K562 (cell line): ENCODE measurements around the gene PLD1. TPM values are rescaled to one million over a fixed set of nuclear protein-coding genes. Genes with fewer than 3 reads are reported as not detected.

Experiments
- ATAC-seq: fragments of 200-7000 bp; cut with Tn5 transposase; 3 replicates; pipeline ENCODE4 v1.9.1; 2020; ENCODE audit warnings: moderate library complexity
- BruUV-seq: library from RNA; stranded (reverse); fragments of 400-500 nt; replicated peaks from 2 replicates; lab custom pipeline; 2021; lab: Mats Ljungman, UMichigan
- CTCF ChIA-PET: fragments of 300-600 bp; formaldehyde crosslinking; extraction: SDS; loops from one replicate; lab custom pipeline; 2021; ENCODE audit warnings: low intra/inter-chr PET ratio; lab: Yijun Ruan, JAX
- POLR2A ChIA-PET: fragments of 300-600, 350-650 bp; sonication (Branson Sonifier 250); formaldehyde crosslinking; extraction: SDS; loops from one replicate; lab custom pipeline; 2021; ENCODE audit warnings: antibody characterized with exemption, inconsistent platforms; lab: Yijun Ruan, JAX
- DNase-seq, 4 experiments: peaks; one replicate each; pipeline versions ENCODE4 v3.0.0 to v3.0.0-alpha.2; 2011 to 2018; ENCODE audit warnings: low spot score in 3 of 4, mixed read lengths in 3 of 4; ENCODE audit errors: extremely low read depth in 1 of 4
- FAIRE-seq: peaks from 2 replicates; lab custom pipeline; 2011; peaks lifted over from hg19 to GRCh38; lab: Jason Lieb, UNC
- H2AFZ ChIP-seq: 2 replicates; pipeline ENCODE4 v1.6.0; 2011; ENCODE audit warnings: low read depth, low read length, control low read depth, inconsistent platforms
- H3K27ac ChIP-seq: fragments of 200-600 bp; 3 replicates; pipeline ENCODE4 v1.8.0; 2011; ENCODE audit warnings: low read depth, mild to moderate bottlenecking, control low read depth, inconsistent platforms, low read length, moderate library complexity, mixed read lengths; ENCODE audit errors: extremely low read depth
- H3K27me3 ChIP-seq, 2 experiments: fragments of 300-600 bp in 1 of 2; 2 replicates in 1 of 2; 3 replicates in 1 of 2; pipeline versions ENCODE4 v1.6.0 to v1.8.0; 2011; ENCODE audit warnings: inconsistent platforms in 2 of 2, low read length in 2 of 2, mild to moderate bottlenecking in 1 of 2, mixed read lengths in 1 of 2, moderate library complexity in 1 of 2; ENCODE audit not compliant: control insufficient read depth in 2 of 2, insufficient read depth in 2 of 2
- H3K36me3 ChIP-seq: fragments of 300-600 bp; 3 replicates; pipeline ENCODE4 v1.8.0; 2011; ENCODE audit warnings: mild to moderate bottlenecking, low read length, inconsistent platforms; ENCODE audit not compliant: control insufficient read depth, insufficient read depth
- H3K4me1 ChIP-seq, 2 experiments: fragments of 200-600 bp in 1 of 2; replicated peaks in 1 of 2; 2 replicates in 1 of 2; 3 replicates in 1 of 2; pipeline versions ENCODE4 v1.5.1 to v1.8.0; 2011; ENCODE audit warnings: inconsistent platforms in 2 of 2, low read length in 2 of 2, mild to moderate bottlenecking in 1 of 2, mixed read lengths in 1 of 2, moderate library complexity in 1 of 2; ENCODE audit not compliant: control insufficient read depth in 2 of 2, insufficient read depth in 2 of 2
- H3K4me2 ChIP-seq: 2 replicates; pipeline ENCODE4 v1.6.1; 2011; ENCODE audit warnings: low read length, control low read depth, inconsistent platforms, mixed read lengths; ENCODE audit not compliant: insufficient read depth
- H3K4me3 ChIP-seq: fragments of 200-600 bp; sonication (generic), shearing (Covaris generic); 2 replicates; pipeline ENCODE4 v1.5.1; 2016; ENCODE audit warnings: control low read depth, inconsistent platforms
- H3K79me2 ChIP-seq: fragments of 200-600 bp; 3 replicates; pipeline ENCODE4 v1.8.0; 2011; ENCODE audit warnings: low read length, inconsistent platforms; ENCODE audit not compliant: control insufficient read depth, insufficient read depth
- H3K9ac ChIP-seq, 2 experiments: 2 replicates each; pipeline versions ENCODE4 v1.6.0 to v1.6.1; 2011; ENCODE audit warnings: low read depth in 2 of 2, low read length in 2 of 2, control low read depth in 1 of 2, inconsistent platforms in 1 of 2, mild to moderate bottlenecking in 1 of 2, mixed read lengths in 1 of 2; ENCODE audit not compliant: insufficient read depth in 1 of 2
- H3K9me1 ChIP-seq: one replicate; pipeline ENCODE4 v1.6.0; 2011; ENCODE audit warnings: inconsistent platforms, mild to moderate bottlenecking, low read length, moderate library complexity; ENCODE audit not compliant: control insufficient read depth, insufficient read depth
- H3K9me3 ChIP-seq: replicated peaks from 2 replicates; pipeline ENCODE4 v1.5.1; 2011; ENCODE audit warnings: low read depth, low read length, inconsistent platforms; ENCODE audit not compliant: control insufficient read depth, insufficient read depth
- H4K20me1 ChIP-seq: replicated peaks from 2 replicates; pipeline ENCODE4 v1.6.1; 2011; ENCODE audit warnings: low read length, inconsistent platforms, mixed read lengths; ENCODE audit not compliant: control insufficient read depth, insufficient read depth
- ELK3 ChIP-seq: fragments of 450-650 bp; formaldehyde crosslinking; IDR thresholded peaks from 2 replicates; pipeline ENCODE4 v1.4.0; 2020; ENCODE audit warnings: mild to moderate bottlenecking
- FUS ChIP-seq: fragments of 200-400 bp; formaldehyde crosslinking; optimal IDR thresholded peaks from 2 replicates; pipeline ENCODE3; 2017; ENCODE audit warnings: low read depth, low read length
- ZBTB34 ChIP-seq: fragments of 250-450 bp; sonication (Bioruptor Pico); IDR thresholded peaks from 2 replicates; pipeline ENCODE4 v1.8.0; 2021; ENCODE audit warnings: mild to moderate bottlenecking, moderate library complexity
- WGBS: fragments of 100-300 bp; shearing (Covaris generic); methylation state at CpG from one replicate; pipeline ENCODE4 v1.1.6; 2016; ENCODE audit warnings: low coverage, mixed read lengths; ENCODE audit not compliant: insufficient coverage; ENCODE audit errors: missing lambda C conversion rate; 5-methylcytosine and 5-hydroxymethylcytosine counted together
- in situ Hi-C: fragments of 300-500 bp; cut with MboI; formaldehyde crosslinking; loops from 4 replicates; pipeline ENCODE4 v1.15.0; 2018; ENCODE audit warnings: inconsistent platforms, mixed read lengths
- intact Hi-C: fragments of 100-400 bp; cut with micrococcal nuclease; formaldehyde crosslinking; loops from 2 replicates; pipeline ENCODE4 v1.14.2; 2022
- polyA plus RNA-seq, 8 experiments: library from polyadenylated mRNA; depleted of rRNA in 4 of 8; stranded (reverse) in 5 of 8; unstranded in 3 of 8; fragments of >200 nt; fragmentation: Nextera tagmentation in 2 of 8; fragmentation: Illumina TruSeq in 1 of 8; extraction: Ambion mirVana in 2 of 8; extraction: Trizol in 1 of 8; gene quantifications; 2 replicates each; pipeline versions ENCODE4 v1.2.1 to v1.2.3, GENCODE V29; 2011 to 2014; ENCODE audit warnings: inconsistent platforms in 1 of 8, missing spikeins in 1 of 8
- total RNA-seq, 7 experiments: library from RNA; depleted of rRNA in 6 of 7; stranded (reverse); fragments of >200 nt in 6 of 7; fragmentation: Illumina TruSeq in 2 of 7; extraction: Trizol in 2 of 7; gene quantifications; 2 replicates each; pipeline versions ENCODE4 v1.2.1 to v1.2.3, GENCODE V29; 2011 to 2021; ENCODE audit warnings: low replicate concordance in 1 of 7

The PLD1 gene
- total and polyA plus RNA-seq, 9 of the 15 experiments (the other 6 are each of a cell fraction or from before 2014, with no cell fraction given) = 8.4 to 26.1 (median 18.6) TPM

- no peak overlapping the region for H3K9ac ChIP-seq
- H3K27me3 ChIP-seq = no peaks in the 10 kb centered on the region
- H3K36me3 ChIP-seq = peaks cover 3% of the 10 kb centered on the region; the same call in 2 of the 3 replicates
- no peaks in the 10 kb centered on the region for H3K79me2 ChIP-seq
- ChIA-PET POLR2A (interaction anchor here (0.9 kb wide), 1 partner anchor 10 kb away, joined by 4 read pairs; no protein-coding TSS in a partner anchor), CTCF (no interaction called here)
- H3K4me3 ChIP-seq = no peak overlapping the region
- no TSS peak for BruUV-seq
- intact Hi-C loops = no loop called here
- H3K9me1 ChIP-seq = no peaks in the 10 kb centered on the region
- TF ChIP-seq ELK3 (no peak), ZBTB34 (CRISPR knock-in tag) (no peak), FUS (no peak)
- ATAC-seq (no peak), FAIRE-seq (no peak), DNase-seq (no peak)
- H3K27ac ChIP-seq = no peak overlapping the region
- no peaks in the 10 kb centered on the region for H4K20me1 ChIP-seq
- WGBS = no CpG with 5 or more reads among the region's 4 CpGs
- in situ Hi-C loops = no loop called here
- no peaks in the 10 kb centered on the region for H3K4me1 ChIP-seq
- no peak overlapping the region for H3K4me2 ChIP-seq
- no peak overlapping the region for H2AFZ ChIP-seq
- no peaks in the 10 kb centered on the region for H3K9me3 ChIP-seq
Measured at GRCh38 chr3:171731691-171732090, 78.6 kb downstream of the PLD1 start.
